GM23338 (cell line): Measurements from ENCODE around the gene PAFAH2. TPM values are rescaled to one million over a fixed set of nuclear protein-coding genes. Genes with fewer than 3 reads are reported as not detected.

Experiments
- ATAC-seq: fragments of 200-7000 bp; cut with Tn5 transposase; 3 replicates; pipeline ENCODE4 v1.9.1; 2020
- DNase-seq: peaks from one replicate; pipeline ENCODE4 v3.0.0-alpha.2; 2015; ENCODE audit warnings: low spot score
- H2AFZ ChIP-seq: fragments of 200-600 bp; sonication (generic); 2 replicates; pipeline ENCODE4 v1.8.0; 2016; ENCODE audit warnings: antibody characterized with exemption, mild to moderate bottlenecking, moderate library complexity
- H3F3A ChIP-seq: fragments of 200-600 bp; sonication (generic); replicated peaks from 2 replicates; pipeline ENCODE4 v1.8.0; 2017; ENCODE audit warnings: antibody characterized with exemption, mixed run types, low read depth
- H3K27ac ChIP-seq: fragments of 200-600 bp; sonication (generic); 2 replicates; pipeline ENCODE4 v1.6.1; 2016; ENCODE audit warnings: low read depth
- H3K27me3 ChIP-seq: fragments of 200-600 bp; sonication (generic); 2 replicates; pipeline ENCODE4 v1.8.0; 2016; ENCODE audit warnings: mild to moderate bottlenecking, mixed run types, moderate library complexity; ENCODE audit not compliant: insufficient read depth
- H3K36me3 ChIP-seq: fragments of 200-600 bp; sonication (generic); 2 replicates; pipeline ENCODE4 v1.8.0; 2016; ENCODE audit warnings: mild to moderate bottlenecking; ENCODE audit not compliant: insufficient read depth
- H3K4me1 ChIP-seq: fragments of 200-600 bp; sonication (generic); 2 replicates; pipeline ENCODE4 v1.8.0; 2016; ENCODE audit warnings: mild to moderate bottlenecking, moderate library complexity; ENCODE audit not compliant: insufficient read depth
- H3K4me2 ChIP-seq: fragments of 200-600 bp; sonication (generic); 2 replicates; pipeline ENCODE4 v1.7.1; 2017; ENCODE audit warnings: mixed run types
- H3K4me3 ChIP-seq: fragments of 200-600 bp; sonication (generic); 2 replicates; pipeline ENCODE4 v1.6.1; 2016; ENCODE audit warnings: mixed run types
- H3K79me2 ChIP-seq: fragments of 200-600 bp; sonication (generic); replicated peaks from 2 replicates; pipeline ENCODE4 v1.8.0; 2017; ENCODE audit warnings: mild to moderate bottlenecking; ENCODE audit not compliant: insufficient read depth
- H3K9me2 ChIP-seq: fragments of 200-600 bp; sonication (generic); 2 replicates; pipeline ENCODE4 v1.8.0; 2017; ENCODE audit not compliant: insufficient read depth
- H4K20me1 ChIP-seq: fragments of 200-600 bp; sonication (generic); replicated peaks from 2 replicates; pipeline ENCODE4 v1.8.0; 2017; ENCODE audit warnings: mild to moderate bottlenecking; ENCODE audit not compliant: insufficient read depth
- H3K27ac Mint-ChIP-seq: 2 replicates; pipeline ENCODE4 v1.8.0; 2020; ENCODE audit warnings: inconsistent platforms, mild to moderate bottlenecking, moderate library complexity, mixed read lengths
- H3K27me3 Mint-ChIP-seq: 3 replicates; pipeline ENCODE4 v1.8.0; 2022; ENCODE audit warnings: low read depth, mild to moderate bottlenecking, moderate library complexity, mixed read lengths, inconsistent platforms; ENCODE audit not compliant: insufficient read depth, poor library complexity
- H3K36me3 Mint-ChIP-seq: 3 replicates; pipeline ENCODE4 v1.8.0; 2021; ENCODE audit warnings: low read depth, mild to moderate bottlenecking, inconsistent platforms, moderate library complexity, mixed read lengths
- H3K4me1 Mint-ChIP-seq: 3 replicates; pipeline ENCODE4 v1.8.0; 2020; ENCODE audit warnings: mild to moderate bottlenecking, inconsistent platforms, mixed read lengths
- H3K4me3 Mint-ChIP-seq: 3 replicates; pipeline ENCODE4 v1.8.0; 2021; ENCODE audit warnings: moderate library complexity, mild to moderate bottlenecking, inconsistent platforms, mixed read lengths
- H3K9me3 Mint-ChIP-seq: 3 replicates; pipeline ENCODE4 v1.8.0; 2020; ENCODE audit warnings: moderate library complexity, mild to moderate bottlenecking, inconsistent platforms, mixed read lengths
- CREB1 ChIP-seq: fragments of 250-450 bp; sonication (Bioruptor Pico); IDR thresholded peaks from 2 replicates; pipeline ENCODE4 v1.5.0; 2020; ENCODE audit warnings: low read depth, mild to moderate bottlenecking, moderate library complexity
- CTCF ChIP-seq, 2 experiments: fragments of 200-600 bp in 1 of 2; sonication (generic) in 1 of 2; conservative IDR thresholded peaks; 2 replicates each; pipeline versions ENCODE4 v1.5.1 to v1.6.1; 2016 to 2017; ENCODE audit warnings: antibody characterized with exemption in 2 of 2, low read depth in 2 of 2, mild to moderate bottlenecking in 2 of 2, moderate library complexity in 1 of 2
- ETS1 ChIP-seq: IDR thresholded peaks from 2 replicates; pipeline ENCODE4 v1.6.1; 2016; ENCODE audit warnings: antibody characterized with exemption
- EZH2 ChIP-seq: fragments of 200-600 bp; sonication (generic); IDR thresholded peaks from one replicate; pipeline ENCODE4 v1.8.0; 2017; ENCODE audit warnings: antibody characterized with exemption, mild to moderate bottlenecking, low read depth; ENCODE audit not compliant: unreplicated experiment
- EZH2phosphoT487 ChIP-seq: fragments of 200-600 bp; sonication (generic); IDR thresholded peaks from one replicate; pipeline ENCODE4 v1.8.1; 2018; ENCODE audit warnings: antibody characterized with exemption; ENCODE audit not compliant: unreplicated experiment
- JUNB ChIP-seq: IDR thresholded peaks from one replicate; pipeline ENCODE4 v1.6.1; 2016; ENCODE audit warnings: antibody characterized with exemption; ENCODE audit not compliant: unreplicated experiment
- NANOG ChIP-seq: IDR thresholded peaks from 2 replicates; pipeline ENCODE4 v1.6.1; 2016; ENCODE audit warnings: antibody characterized with exemption, borderline replicate concordance
- POLR2AphosphoS5 ChIP-seq: IDR thresholded peaks from 2 replicates; pipeline ENCODE4 v1.6.1; 2016; ENCODE audit warnings: antibody characterized with exemption, low read depth
- REST ChIP-seq: IDR thresholded peaks from one replicate; pipeline ENCODE4 v1.6.1; 2018; ENCODE audit warnings: antibody characterized with exemption; ENCODE audit not compliant: unreplicated experiment
- STAT1 ChIP-seq: IDR thresholded peaks from one replicate; pipeline ENCODE4 v1.6.1; 2016; ENCODE audit warnings: antibody characterized with exemption; ENCODE audit not compliant: unreplicated experiment
- ZNF114 ChIP-seq: fragments of 250-450 bp; sonication (Bioruptor Pico); IDR thresholded peaks from 2 replicates; pipeline ENCODE4 v1.5.0; 2020; ENCODE audit warnings: mild to moderate bottlenecking, moderate library complexity
- ZNF331 ChIP-seq: fragments of 250-450 bp; sonication (Bioruptor Pico); IDR thresholded peaks from 2 replicates; pipeline ENCODE4 v1.5.0; 2020; ENCODE audit warnings: low read depth, mild to moderate bottlenecking, moderate library complexity
- ZNF462 ChIP-seq: fragments of 250-450 bp; sonication (Bioruptor Pico); IDR thresholded peaks from 2 replicates; pipeline ENCODE4 v1.5.0; 2020; ENCODE audit warnings: mild to moderate bottlenecking, moderate library complexity
- polyA plus RNA-seq: library from polyadenylated mRNA; unstranded; fragments of >200 nt; fragmentation: Nextera tagmentation; extraction: Ambion mirVana; gene quantifications from 2 replicates; pipeline ENCODE4 v1.2.1, GENCODE V29; 2016
- total RNA-seq: library from RNA; depleted of rRNA; stranded (reverse); fragments of >200 nt; shearing (Covaris generic); gene quantifications from 2 replicates; pipeline ENCODE4 v1.2.3, GENCODE V29; 2014

PAFAH2 gene
- total and polyA plus RNA-seq, 2 experiments from 2014 or later, result 5.7 to 10.3 TPM

GRCh38 chr1:25993197-25993951, 4.5 kb downstream of the PAFAH2 start:
- no peak overlapping the region for H3K4me2 ChIP-seq
- peak; percentile 4; the same call in 1 of the 3 replicates for ATAC-seq
- H3K4me1 Mint-ChIP-seq, result peaks cover 23% of the 10 kb centered on the region

More at GRCh38 chr1:25993197-25993951, 4.5 kb downstream of the PAFAH2 start:
- Histone ChIP-seq H4K20me1 (no peaks in the 10 kb centered on the region), H3F3A (no peaks in the 10 kb centered on the region), H3K4me3 (no peak overlapping the region), H2AFZ (no peak overlapping the region), H3K36me3 (no peaks in the 10 kb centered on the region), H3K27ac (no peak overlapping the region), H3K27me3 (no peaks in the 10 kb centered on the region), H3K9me2 (no peaks in the 10 kb centered on the region), H3K79me2 (no peaks in the 10 kb centered on the region), H3K4me1 (peaks cover 8% of the 10 kb centered on the region)
- no peak for TF ChIP-seq ETS1
- TF ChIP-seq EZH2, result no peak
- TF ChIP-seq ZNF114 (CRISPR knock-in tag), result no peak
- TF ChIP-seq STAT1, result no peak
- TF ChIP-seq REST, result no peak
- no peak for TF ChIP-seq NANOG
- no peak for TF ChIP-seq EZH2phosphoT487
- TF ChIP-seq POLR2AphosphoS5, result no peak
- TF ChIP-seq ZNF462 (CRISPR knock-in tag), result no peak
- no peak for TF ChIP-seq CTCF (conservative IDR thresholded peaks at IDR 0.05; ENCODE audit: low read depth in 2 of 2)
- no peak for TF ChIP-seq ZNF331 (CRISPR knock-in tag)
- no peak for TF ChIP-seq JUNB
- no peak for TF ChIP-seq CREB1
- DNase-seq, result no peak
- Mint-ChIP-seq H3K4me3 (no peak overlapping the region), H3K36me3 (no peaks in the 10 kb centered on the region), H3K9me3 (no peaks in the 10 kb centered on the region), H3K27ac (no peak overlapping the region), H3K27me3 (peaks cover 8% of the 10 kb centered on the region)
